NCI-H2029 (cell line): ENCODE measurements around the gene PFDN2.
"Not testable (repeated sequence)": the region's sequence is repeated elsewhere in the genome, so short reads cannot be mapped to it uniquely, and the experiment has no call there.

ENCODE experiments used
- DNase-seq: peaks from one replicate; lab custom pipeline; 2025; lab: John Stamatoyannopoulos, UW

Gene PFDN2

GRCh38 chr1:161080441-161081405 lies 37.1 kb downstream of the PFDN2 start:
- no peak for DNase-seq

DNA sequence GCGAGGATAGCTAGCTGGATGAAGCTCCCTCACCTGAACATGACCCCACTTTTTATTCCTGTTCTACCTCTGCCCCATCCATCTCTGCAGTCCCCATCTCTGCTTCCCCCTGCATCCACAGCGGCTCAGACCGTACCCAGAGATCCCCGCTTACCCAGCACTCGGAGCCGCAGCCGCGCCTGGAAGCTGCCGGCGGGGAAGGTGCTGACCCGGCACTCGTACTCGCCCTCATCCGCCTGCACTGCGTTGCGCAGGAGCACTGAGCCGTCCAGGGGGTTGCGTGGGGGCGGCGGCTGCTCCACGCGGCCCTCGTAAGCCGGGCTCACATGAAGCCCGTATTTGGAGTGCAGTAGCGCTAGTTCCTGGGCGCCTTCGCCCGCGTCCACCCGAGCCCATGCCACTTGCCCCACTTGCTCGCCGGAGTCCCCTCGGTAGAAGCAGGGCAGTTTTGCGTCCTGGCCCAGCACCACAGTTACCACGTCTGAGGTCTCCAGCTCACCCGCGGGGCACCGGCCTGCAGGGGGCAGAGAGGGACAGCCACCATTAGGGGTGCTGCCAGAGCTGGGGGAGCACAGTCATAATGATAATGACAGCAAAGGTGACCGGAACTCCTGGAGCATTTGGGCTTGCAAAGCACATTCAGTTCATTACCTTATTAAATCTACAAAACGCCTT lies 38.3 kb downstream of the PFDN2 start:
- no peak for DNase-seq

DNA sequence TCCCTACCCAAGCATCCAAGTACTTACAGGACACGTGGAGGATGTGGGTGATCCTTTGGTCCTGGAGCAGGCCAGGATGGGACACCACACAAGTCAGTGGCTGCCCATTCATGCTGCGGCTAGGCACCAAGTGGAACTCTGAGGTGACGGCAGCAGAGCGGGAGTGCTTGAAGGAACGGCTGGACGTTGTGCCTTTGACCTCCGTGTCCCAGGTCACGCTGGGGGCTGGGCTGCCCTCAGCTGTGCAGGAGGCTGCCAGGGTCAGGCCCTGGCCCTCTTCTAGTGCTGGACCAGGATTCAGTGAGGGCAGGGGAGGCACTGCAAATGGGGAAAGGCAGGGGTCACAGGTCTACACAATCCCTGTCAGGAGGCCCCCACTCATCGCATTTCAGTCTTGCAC lies 40.4 kb downstream of the PFDN2 start:
- DNase-seq = no peak

DNA sequence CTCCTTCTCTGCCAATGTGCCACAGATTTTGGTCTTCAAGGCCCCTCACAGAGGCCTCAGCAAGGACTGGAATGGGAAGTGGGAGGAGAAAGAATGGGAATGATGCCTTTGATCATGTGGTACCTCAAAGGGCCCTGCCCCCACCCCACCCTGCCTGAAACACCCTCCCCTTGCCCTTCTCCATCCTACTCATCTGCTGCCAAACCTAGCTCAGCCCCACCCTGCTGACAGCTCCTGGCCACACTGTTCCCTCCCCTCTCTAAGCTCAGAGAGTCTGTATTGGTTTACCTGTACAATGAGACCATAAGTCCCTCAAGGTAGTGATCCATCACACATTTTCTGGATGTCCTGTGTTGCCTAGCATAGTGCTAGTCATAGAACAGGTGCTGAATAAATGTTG lies 41.4 kb downstream of the PFDN2 start:
- no peak for DNase-seq

GRCh38 chr1:161074676-161075368 lies 43.0 kb downstream of the PFDN2 start:
- DNase-seq = no peak

- DNase-seq = no peak
Observed at GRCh38 chr1:161073474-161074121, 44.2 kb downstream of the PFDN2 start.

DNA sequence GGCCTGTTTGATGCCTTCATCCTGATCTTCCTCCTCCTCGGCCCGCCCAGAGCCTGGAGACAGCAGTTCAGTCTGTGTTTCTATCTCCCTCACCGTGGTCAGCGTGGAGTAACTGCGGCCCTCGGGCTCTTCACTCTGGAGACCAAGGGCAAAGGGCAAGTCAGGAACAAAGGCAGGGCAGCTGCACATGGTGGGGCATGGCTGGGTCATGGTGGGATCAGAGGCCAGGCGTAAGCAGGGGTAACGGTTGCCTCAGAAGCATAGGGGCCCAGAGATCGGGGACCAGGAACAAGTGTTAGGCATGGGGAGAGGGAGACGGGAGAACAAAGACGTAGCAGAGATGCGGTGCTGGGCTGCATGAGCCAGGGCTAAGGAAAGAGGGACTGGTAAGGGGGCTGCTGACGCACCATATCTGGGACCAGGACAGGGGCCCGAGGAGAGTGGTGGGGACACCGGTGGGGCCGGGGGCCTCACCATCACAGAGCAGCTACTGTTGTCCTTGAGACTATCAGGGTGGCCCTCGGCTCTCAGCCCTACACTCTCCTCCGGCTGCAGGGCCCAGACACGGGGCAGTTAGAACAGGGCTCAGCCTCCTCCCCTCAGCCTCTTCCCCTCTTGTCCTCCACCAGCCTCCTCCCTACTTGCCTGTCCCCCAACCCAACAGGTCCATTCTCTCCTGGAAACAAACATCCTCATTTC lies 44.9 kb downstream of the PFDN2 start:
- DNase-seq = no peak

GRCh38 chr1:161071886-161072371 lies 45.9 kb downstream of the PFDN2 start:
- no peak for DNase-seq

DNA sequence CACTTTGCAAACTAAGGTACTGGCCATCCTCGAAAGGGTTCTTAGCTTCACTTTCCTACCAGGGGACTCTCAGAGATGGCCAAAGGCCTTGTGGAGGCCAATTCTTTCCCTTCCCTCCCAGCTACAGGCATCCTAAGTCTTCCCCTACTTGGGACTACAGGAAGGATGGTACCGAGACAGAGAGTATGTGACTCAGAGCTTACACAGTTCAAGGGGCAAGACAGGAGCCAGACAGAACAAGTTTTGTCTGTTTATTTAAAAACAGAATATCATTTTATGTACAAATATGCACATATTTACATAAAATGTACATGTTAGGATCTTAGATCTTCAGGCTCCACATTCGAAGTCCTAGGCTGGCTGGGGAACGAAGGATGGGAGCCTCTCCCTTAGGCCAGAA lies 47.1 kb downstream of the PFDN2 start:
- no peak for DNase-seq

GRCh38 chr1:161069731-161070270 lies 48.0 kb downstream of the PFDN2 start, which contains the start of gene ARHGAP30:
Gene ARHGAP30, minus strand, starts transcription at chr1:161069891. Its CDS starts 267 bp downstream, at chr1:161069624.
- no peak for DNase-seq

GRCh38 chr1:161069241-161069640 lies 48.6 kb downstream of the PFDN2 start:
- DNase-seq = no peak

DNA sequence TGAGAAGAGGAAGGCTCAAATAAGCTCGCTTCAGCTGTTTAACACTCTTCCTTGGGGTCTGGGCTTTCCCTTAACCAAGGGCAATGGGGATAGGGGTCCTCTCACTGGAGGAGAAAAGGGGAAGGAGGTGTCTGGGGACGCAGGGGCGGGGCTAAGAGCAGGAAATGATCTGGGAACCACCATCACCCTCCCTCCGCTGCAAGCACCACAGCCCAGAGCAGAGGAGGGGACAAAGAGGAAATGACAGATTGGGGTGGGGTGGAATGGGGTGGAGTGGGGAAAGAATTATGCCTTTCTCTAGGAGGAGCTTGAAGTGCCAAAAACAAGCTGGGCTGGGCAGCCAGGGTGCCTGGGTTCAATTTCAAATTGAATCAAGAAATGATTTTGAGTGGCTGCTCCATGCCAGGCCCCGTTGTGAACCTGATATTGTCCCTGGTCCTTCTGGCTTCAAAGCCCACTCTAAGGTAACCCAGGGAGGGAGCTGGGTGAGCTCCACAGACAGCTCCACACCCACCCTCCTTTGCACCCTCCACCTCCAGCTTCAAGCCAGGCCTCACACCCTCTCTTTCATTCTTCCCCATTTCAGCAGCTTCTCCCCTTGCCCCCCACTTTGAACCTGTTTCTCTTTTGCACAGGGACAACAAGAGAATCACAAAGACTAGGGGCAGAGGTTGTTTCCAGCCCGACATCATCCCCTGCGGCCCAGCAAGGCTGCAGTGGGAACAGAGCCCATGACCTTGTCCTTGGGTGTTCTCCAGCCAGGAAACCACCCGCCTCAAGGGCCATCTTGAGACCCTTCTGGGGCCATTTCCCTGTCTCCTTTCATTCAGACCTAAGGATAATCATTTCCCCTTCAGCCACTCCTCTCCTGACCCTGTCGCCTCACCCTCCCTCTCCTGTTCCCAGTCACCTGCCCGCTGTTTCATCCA lies 49.3 kb downstream of the PFDN2 start:
- no peak for DNase-seq

GRCh38 chr1:161066694-161067093 lies 51.1 kb downstream of the PFDN2 start:
- DNase-seq = no peak

- DNase-seq = not testable (repeated sequence)
Observed at GRCh38 chr1:161065681-161066080, 52.2 kb downstream of the PFDN2 start.

DNA sequence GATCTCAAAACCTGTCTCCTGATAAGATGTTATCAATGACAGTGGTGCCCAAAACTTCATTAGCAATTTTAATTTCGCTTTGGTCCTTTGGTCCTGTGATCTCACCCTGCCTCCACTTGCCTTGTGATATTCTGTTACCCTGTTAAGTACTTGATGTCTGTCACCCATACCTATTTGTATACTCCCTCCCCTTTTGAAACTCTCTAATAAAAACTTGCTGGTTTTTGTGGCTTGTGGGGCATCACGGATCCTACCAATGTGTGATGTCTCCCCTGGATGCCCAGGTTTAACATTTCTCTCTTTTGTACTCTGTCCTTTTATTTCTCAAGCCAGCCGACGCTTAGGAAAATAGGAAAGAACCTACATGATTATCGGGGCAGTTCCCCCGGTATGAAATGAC lies 53.9 kb downstream of the PFDN2 start:
- DNase-seq = not testable (repeated sequence)

DNA sequence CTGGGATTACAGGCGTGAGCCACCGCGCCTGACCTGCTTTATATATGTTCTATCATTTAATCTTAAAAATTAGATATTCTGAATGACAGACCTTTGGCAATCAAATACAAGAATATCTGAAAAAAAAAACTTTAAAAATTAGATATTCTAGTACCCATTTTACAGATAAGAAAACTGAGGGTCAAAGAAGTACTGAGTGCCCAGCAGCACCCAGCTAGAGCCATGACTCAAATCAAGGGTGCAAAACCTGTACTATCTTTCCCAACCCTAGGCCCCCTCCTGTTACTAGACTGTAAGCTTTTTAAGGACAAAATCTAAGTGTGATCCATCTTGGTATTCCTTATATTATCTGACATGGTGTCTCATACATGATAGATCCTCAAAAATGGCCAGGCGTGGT lies 56.4 kb downstream of the PFDN2 start:
- no peak for DNase-seq

DNA sequence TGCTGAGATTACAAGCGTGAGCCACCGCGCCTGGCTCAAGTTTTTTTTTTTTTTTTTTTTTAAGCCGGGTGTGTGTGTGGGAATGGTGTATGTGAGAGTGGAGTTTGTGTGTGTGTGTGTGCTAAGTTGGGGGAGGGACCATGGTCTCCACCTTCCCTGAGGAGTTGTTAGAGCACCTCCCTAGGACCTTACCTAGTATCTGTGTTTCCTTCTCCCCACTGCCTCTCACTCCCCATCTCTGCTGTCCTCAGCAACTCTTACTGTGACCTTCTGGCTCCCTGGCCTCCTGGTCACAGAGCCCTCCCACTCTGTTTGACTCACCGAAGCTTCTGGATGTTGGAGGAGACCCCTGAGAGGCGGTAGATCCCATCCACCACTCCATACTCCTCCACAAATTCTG lies 58.5 kb downstream of the PFDN2 start:
- no peak for DNase-seq

GRCh38 chr1:161054805-161055204 lies 63.0 kb downstream of the PFDN2 start:
- no peak for DNase-seq

DNA sequence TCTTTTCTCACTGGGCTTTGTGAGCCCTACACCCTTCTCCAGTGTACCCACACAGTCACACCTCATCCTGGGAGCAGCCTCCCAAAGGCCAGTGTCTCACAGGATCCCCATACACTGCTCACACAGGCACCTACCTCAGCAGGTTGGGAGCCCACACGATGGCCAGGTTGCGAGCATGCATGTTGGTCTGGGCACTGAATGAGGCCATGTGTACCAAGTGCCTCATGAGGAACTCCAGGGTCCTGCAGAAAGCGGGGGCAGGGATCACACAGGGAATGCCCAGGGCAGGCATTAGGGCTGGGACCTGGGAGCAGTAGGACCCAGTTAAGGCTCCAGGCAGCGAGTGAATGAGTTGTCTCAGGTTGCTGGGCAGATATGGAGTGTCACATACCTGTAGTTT lies 63.6 kb downstream of the PFDN2 start:
- DNase-seq = no peak

GRCh38 chr1:161052899-161053298 lies 64.9 kb downstream of the PFDN2 start:
- DNase-seq = no peak
